EH (cell line): ENCODE results near the gene NDUFAF7.
"Not testable (repeated sequence)": the region's sequence is repeated elsewhere in the genome, so short reads cannot be mapped to it uniquely, and the experiment has no call there.

Experiments used
- DNase-seq: peaks from one replicate; pipeline ENCODE4 v3.0.0-alpha.2; 2015; ENCODE audit warnings: low read depth

Gene NDUFAF7, protein sequence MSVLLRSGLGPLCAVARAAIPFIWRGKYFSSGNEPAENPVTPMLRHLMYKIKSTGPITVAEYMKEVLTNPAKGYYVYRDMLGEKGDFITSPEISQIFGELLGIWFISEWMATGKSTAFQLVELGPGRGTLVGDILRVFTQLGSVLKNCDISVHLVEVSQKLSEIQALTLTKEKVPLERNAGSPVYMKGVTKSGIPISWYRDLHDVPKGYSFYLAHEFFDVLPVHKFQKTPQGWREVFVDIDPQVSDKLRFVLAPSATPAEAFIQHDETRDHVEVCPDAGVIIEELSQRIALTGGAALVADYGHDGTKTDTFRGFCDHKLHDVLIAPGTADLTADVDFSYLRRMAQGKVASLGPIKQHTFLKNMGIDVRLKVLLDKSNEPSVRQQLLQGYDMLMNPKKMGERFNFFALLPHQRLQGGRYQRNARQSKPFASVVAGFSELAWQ

DNA sequence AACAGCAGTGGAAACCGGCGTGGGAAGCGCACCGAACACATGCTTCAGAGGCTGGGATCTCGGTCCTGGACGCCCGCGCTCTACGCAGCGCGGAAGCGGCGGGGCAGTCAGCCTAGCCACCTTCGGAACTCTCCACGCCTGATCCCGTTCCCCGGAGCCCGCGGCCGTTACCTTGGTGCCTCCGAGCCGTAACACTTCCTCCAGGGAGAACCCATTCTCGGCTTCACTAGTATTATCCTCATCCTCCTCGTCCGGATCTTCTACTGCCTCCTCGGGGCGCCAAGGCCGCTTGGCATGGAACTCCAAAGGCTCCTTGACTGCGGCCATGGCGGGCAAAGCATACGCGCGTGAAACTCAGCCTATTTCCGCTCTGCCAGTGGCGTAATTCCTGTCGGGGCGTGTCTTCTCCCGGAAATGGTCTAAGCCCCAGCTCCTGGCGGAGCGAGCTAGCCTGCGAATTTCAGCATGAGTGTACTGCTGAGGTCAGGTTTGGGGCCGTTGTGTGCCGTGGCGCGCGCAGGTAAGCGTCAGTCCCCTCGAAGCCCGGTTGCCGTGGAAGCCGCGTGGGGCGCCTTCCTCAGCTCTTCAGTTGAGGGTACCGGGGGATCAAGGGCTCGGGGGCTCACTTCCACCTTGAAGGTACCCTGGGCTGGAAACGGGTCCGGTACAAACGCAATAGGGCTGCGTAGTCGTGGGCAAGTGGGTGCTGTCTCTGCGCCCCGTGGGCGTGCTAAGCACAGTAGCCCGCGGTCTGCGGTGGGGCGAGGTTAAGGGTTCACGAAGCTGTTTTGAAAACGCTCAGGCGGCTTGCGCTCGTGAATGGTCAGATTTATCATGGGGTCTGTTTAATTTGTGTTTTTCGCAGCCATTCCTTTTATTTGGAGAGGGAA, at the start of gene NDUFAF7, which contains the start of gene CEBPZ:
Gene NDUFAF7, plus strand, starts transcription at position 418 of the 890 bp plus-strand sequence. Its CDS starts 48 bp downstream, at position 466.
Gene CEBPZ, minus strand, starts transcription at position 356 of the 890 bp plus-strand sequence. Its CDS starts 29 bp downstream, at position 327.
- peak; percentile 93 for DNase-seq

DNA sequence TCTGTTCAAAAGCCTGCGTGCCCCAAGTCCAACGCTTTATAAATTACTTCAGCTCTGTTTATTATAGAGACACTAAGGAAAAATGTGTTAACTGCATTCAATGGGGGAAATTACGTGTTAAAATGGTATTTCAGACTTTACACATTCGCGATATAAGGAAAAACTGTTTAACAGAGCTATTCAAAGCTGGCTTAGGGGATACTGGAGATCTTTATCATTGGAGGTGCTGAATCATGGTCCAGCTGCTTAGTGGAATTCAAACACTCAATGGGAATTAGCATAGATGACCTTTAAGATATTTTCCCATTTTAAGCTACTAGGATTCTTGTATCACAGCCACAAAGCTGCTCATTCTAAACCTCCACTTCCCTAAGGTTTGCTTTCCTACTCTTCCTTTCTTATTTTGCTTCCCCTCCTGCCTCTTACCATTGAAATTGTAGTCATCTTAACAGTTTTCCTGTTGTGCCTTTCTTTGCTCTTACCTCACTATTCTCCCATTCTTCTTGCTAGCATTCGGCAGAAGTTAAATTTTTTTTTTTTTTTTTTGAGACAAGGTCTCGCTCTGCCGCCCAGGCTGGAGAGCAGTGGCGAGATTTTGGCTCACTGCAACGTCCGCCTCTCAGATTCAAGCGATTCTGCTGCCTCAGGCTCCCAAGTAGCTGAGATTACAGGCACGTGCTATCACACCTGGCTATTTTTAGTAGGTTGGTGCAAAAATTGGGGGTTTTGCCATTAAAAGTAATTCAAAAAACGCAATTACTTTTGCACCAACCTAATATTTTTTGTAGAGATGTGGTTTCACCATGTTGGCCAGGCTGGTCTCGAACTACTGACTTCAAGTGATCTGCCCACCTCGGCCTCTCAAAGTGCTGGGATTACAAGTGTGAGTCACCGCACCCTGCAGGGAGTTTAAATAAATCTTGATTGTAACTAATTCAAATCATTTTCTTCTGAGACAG, 49.5 kb upstream of the NDUFAF7 start:
- DNase-seq = peak; percentile 86

DNA sequence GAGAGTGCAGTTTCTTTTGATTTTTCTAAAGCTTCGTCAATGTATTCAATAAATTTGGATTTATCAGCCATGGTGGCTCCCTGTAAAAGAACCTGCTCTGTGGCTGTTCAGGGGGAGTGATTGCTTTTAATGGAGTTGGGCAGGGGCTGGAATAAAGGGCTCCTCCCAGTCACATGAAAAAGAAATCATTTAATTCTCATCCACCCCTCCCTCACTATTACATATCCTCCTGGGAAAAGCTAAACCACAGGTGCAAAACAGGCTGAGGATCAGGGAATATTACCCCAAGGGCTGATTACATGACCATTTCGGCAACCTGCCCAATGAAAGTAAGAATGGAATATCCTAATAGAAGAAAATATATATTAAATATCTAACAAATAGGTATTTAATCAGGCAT, 42.9 kb upstream of the NDUFAF7 start, which contains the start of gene SULT6B1:
Gene SULT6B1, minus strand, starts transcription at position 101 of the 400 bp plus-strand sequence. Its CDS starts 30 bp downstream, at position 71.
- no peak for DNase-seq

DNA sequence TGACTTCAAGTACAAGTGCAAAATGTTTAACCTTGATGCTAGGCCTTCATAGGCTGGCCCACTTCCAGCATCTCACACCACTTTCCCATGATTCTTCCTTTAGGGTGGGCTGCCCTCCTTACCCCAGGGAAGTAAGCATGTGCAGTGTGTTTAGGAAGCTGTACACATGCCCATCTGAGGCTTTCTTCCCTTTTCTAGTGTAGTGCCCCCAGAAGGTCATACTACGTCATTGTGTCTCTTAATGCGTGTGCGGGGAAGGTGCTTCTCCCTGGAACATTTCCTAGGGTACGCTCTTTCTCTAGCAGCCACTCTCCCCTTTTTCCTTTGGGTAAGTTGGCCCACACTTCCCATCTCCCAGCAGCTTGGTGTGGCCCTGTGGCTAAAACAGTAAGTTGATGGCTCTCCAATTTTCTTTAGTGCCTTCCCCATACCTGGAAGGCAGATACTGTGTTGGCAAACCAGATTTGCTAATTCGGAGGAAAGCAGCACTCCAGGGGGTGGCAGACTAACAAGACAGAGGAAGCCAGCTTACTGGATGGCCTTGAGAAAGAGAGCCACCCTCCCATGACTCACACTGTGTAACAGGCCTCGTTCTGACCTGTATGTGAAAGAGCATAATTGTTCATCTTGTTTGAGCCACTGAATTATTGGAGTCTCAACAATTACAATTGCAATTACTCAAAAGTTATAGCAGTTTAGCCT, 41.9 kb upstream of the NDUFAF7 start:
- DNase-seq = peak; percentile 90

DNA sequence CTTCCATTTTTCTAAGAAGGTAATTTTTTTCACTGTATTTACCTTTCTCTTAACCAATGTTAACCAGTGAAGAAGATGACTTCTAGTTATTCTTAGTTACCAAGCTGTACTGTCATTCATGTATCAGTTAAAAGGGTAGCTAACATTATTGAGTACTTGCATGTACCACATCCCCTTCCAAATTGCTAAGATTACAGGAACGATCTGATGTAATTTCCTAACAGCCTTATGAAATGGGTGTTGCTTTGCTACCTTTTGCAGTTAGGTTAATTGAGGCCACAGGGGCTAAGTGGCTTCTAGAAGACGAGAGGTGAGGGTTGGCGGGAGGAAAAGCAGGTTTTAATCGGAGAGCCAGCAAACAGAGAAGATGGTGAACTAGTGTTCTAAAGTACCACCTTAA, 41.2 kb upstream of the NDUFAF7 start:
- no peak for DNase-seq

DNA sequence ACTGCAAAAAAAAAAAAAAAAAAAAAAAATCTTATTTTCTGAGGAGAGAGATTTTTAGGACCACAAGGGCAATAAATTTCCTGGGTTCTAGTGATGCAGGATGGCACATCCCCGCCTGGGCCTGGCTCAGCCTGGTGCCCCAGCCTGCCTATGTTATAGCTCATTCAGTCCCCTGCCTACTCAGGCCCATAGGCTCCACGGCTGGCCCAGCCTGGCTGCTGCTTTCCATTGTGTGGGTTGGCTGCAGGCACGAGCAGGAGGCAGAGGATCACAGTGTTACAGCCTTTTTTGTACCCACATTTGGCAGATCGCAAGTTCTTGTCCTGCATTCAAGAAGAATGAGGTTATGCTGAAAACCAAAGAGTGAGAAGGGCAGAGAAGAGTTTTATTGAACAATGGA, 40.2 kb upstream of the NDUFAF7 start:
- DNase-seq = no peak

DNA sequence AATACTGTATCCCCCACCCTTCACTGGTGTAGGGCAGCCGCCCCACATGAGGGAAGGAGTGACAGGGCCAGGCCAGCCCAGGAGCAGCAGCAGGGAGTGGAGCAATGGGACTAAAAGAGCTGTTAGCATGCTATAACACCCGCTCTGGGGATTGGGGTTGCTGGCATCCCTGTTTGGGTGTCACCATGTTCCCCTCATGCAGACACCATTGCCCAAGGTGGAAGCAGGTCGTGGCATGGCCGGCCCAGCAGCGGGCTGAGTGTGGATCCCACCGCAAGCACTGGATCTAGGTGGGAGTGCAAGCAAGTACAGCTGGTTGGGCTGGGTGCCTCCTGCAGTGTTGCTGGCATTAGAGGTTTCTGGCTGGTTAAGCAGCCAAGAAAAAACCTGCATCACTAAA, 39.7 kb upstream of the NDUFAF7 start:
- DNase-seq = no peak

DNA sequence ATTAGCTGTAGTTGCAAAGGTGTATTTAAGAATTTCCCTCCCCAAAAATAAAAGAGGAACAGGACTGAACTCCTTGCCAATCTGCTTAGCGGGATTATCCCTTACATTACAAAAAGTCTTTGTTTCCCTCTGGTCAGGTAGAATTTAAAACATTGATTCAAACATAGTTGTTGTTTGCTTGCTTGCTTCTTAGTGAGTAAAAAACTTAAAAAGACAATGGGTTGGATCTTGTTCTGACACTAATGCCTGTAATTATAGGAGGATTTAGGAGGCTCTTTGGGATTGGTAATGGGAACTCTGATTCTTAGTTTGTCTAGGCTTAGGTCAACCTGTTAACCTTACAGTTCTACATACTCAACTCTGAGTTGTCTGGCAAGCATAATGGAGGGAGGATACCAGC, 38.9 kb upstream of the NDUFAF7 start:
- DNase-seq = no peak

DNA sequence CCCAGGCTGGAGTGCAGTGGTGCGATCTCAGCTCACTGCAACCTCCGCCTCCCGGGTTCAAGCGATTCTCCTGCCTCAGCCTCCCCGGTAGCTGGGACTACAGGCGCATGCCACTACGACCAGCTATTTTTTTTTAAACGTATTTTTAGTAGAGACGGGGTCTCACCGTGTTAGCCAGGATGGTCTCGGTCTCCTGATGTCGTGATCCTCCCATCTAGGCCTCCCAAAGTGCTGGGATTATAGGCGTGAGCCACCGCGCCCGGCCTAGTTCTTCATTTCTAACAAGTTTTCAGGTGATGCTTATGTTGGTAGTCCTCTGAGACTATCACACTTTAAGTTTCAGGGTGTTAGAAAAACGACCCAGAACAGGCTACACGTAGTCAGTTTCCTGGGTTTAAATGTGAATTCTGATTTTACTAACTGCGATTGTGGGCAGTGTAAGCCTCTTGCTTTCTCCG, 35.6 kb upstream of the NDUFAF7 start:
- DNase-seq = not testable (repeated sequence)

DNA sequence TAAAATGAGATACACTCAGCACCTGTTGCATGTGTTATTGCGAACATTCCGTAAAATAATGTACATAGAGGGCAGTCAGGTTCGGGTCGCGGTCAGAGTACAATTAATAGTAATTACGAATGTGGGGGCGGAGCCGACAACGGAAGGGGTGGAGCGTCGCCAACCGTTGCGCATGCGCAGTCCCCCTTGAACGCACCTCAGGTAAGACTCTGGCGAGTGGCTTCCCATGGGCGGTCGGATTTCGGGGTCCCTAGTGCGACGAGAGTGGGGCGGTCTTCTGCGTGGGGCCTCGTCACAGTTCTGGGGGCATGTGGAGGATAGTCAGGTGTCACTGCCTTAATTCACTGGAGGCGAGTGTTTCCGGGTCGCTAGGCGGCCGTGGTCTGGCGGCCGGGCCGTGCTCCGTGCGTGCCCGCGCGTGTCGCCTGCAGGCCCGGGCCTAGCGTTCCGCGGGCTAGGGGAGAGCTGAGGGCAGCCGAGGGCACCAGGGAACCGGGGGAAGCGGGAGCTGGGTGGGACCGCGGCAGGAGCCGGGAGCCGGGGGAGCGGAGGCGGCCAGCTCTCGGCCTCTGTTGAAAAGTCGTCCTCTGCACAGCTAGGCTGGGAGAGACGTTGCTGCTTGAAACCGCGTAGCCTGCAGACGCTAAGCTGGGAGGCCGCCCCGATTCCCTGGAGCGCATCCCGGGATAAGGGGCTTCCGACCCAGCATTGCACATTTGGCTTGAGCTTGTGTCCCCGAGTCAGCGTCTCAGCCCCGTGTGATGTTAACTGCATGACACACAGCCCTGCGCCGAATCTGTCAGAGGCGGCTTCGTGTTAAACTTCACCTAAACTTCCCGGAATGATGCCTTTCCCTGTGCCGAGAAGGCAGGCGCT, 34.9 kb upstream of the NDUFAF7 start, which contains the start of gene CEBPZOS:
Gene CEBPZOS, plus strand, starts transcription at position 177 of the 876 bp plus-strand sequence. CDS start 3,209 bp downstream, outside the sequence.
- peak; percentile 74 for DNase-seq

DNA sequence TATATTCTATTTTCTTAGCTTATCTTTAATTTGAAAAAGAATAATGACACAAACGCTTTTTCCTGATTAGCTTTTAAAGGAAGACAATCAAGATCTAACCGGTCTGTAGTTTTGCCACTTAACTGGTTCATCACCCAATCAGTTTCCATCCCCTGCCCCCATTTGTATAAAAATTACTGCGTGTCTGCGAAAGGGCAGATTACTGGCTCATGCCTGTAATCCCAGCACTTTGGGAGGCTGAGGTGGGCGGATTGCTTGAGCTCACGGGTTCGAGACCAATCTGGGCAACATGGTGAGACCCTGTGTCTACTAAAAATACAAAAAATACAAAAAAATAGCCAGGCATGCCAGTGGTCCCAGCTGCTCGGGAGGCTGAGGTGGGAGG, 32.8 kb upstream of the NDUFAF7 start:
- no peak for DNase-seq

DNA sequence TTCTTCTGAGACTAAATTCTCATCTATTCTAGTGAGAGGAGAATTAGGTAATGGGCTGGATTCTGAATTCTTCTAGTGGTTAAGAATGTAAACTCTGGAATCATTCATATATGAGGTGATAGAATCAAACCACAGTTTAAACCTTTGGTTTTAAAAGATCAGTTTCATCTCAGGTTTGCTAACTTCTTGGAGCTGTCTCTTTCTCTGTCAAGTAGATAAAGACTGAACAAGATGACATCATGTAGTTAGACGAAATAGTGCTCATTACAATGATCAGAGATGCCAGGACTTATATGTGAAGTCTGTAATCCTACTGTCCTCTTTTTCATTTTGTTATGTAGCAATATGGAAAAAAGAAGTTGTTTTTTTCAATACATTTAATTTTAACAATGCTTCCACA, 30.2 kb upstream of the NDUFAF7 start:
- DNase-seq = no peak

DNA sequence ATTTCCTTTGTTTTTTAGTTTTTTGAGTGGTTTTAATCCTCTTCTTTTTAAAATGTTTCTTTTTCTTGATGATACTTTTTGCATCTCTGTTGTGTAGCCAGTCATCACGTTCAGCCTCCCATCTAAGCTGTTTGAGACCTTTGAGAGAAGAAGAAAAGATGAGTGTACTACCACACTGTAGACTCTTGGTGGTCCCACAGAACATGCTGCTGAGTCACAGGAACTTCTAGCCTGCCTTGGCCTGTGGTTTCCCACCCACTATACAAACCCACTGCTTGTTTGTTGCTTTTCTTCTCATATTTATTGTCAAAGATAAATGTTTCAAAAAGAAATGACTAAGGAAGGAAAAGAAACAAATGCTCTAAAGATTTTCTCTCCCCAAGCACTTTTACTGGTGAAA, 29.7 kb upstream of the NDUFAF7 start:
- DNase-seq = peak; percentile 17

DNA sequence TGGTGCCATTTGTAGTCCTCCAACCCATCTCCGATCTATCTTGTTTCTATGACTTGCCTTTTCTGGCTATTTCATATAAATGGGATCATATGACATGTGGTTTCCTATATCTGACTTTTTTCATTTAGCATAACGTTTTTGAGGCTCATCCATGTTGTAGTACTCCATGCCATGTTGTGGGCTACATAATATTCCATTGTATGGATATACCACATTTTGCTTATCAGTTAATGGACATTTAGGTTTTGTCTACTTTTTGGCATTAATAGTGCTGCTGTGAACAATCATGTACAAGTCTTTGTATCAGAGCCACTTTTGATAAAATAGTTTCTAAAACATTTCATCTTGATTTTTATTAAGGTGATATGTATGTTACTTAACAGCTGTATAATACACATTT, 27.8 kb upstream of the NDUFAF7 start:
- no peak for DNase-seq

DNA sequence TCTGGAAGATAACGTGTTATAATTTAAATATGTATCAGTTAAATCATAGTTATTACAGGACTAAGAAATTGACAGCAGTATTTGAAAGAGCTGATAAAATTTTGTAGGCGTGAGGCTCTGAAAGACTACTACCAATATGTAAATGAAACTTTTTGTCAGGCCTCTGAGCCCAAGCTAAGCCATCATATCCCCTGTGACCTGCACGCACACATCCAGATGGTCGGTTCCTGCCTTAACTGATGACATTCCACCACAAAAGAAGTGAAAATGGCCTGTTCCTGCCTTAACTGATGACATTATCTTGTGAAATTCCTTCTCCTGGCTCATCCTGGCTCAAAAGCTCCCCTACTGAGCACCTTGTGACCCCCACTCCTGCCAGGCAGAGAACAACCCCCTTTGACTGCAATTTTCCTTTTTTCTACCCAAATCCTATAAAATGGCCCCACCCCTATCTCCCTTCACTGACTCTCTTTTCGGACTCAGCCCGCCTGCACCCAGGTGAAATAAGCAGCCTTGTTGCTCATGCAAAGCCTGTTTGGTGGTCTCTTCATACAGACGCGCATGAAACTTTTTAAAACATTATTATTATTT, 26.3 kb upstream of the NDUFAF7 start:
- not testable (repeated sequence) for DNase-seq

DNA sequence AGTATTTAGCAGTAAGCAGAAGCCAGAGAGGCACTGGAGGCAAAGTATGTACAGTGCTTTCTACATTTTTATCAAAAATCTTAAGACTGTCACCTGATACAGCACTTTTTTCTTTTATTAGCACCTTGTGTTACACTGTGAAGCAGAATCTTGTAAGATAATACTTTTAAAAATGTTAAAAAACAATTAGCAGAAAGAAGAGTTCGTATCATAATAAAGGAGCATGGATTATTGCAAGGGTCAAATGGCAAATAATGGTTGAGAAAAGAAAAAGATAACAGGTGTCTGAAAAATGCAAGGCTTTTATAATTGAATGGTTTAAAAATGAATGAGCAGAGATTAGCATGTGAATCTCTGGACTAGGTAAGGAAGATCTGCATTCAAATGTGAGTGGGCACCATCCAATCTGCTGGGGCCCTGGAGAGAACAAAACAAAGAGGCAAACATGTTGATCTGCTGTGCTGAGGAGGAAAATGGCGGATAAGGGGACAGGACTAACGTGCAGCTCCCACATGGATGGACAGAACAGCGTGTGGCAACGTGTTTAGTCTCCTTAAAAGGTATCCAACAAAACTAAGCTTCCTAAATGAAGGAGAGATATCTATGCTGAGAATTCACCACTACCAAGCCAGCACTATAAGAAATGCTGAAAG, 25.6 kb upstream of the NDUFAF7 start:
- no peak for DNase-seq

DNA sequence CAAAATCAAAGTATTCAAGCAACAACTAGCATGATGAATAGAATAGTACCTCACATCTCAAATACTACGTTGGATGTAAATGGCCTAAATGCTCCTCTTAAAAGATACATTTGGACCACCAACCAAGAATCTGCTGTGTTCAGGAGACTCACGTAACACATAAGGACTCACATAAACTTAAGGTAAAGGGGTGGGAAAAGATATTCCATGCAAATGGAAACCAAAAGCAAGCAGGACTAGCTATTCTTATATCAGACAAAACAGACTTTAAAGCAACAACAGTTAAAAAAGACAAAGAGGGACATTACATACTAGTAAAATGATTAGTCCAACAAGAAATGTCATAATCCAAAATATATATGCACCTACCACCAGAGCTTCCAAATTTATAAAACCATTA, 24.7 kb upstream of the NDUFAF7 start:
- DNase-seq = not testable (repeated sequence)

DNA sequence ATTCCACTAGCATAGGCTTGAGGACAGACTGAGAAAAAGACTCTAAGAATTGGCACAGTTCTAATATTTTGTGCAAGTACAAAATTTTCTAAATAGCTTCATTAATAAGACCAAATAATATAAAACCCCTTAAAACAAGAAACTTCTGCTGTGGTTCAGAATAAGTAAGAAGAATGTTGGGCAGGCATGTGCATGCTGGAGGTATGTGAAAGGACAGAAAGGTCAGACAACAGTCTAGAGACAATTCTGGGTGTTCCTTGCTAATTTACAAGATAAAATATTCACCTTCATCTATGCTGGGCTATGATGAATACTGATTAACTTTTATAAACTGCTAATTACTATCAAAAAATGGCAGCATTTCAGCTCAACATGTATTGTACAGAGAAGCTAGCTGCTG, 20.2 kb upstream of the NDUFAF7 start:
- DNase-seq = peak; percentile 29

DNA sequence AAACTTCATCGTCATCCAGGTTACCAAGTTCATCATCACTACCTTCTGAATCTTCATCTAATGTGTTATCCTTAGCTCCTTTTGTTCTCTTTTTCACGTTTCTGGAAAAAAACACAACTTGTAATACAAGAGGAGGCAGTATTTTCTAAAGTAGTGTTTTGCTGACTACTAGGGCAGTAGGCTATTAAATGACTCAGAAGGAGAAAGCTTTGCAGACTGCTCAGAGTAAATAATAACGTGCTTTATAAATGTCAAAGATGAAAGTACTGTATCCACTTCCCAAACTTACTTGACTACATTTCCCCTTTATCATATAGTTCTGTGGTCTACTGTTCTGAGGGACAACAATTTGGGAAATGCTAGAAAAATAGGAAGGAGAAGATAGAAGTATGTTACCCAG, 19.5 kb upstream of the NDUFAF7 start:
- no peak for DNase-seq
